PFSK-1 (cell line): ENCODE measurements around the gene ERGIC1.

ENCODE experiments used
- POLR2AphosphoS5 ChIP-seq: IDR thresholded peaks from 2 replicates; pipeline ENCODE4 v1.6.1; 2012; ENCODE audit warnings: low read depth, mild to moderate bottlenecking, control low read depth, low read length, moderate library complexity
- REST ChIP-seq, 2 experiments: IDR thresholded peaks; 2 replicates each; pipeline versions ENCODE4 v1.6.1 to v1.8.0; 2011 to 2012; ENCODE audit warnings: low read depth in 2 of 2, low read length in 2 of 2, control low read depth in 1 of 2, inconsistent platforms in 1 of 2, mild to moderate bottlenecking in 1 of 2, moderate library complexity in 1 of 2; ENCODE audit not compliant: insufficient read depth in 1 of 2
- SIN3A ChIP-seq: IDR thresholded peaks from 2 replicates; pipeline ENCODE4 v1.6.1; 2012; ENCODE audit warnings: mild to moderate bottlenecking, low read length, moderate library complexity, borderline replicate concordance; ENCODE audit not compliant: insufficient read depth

- TF ChIP-seq POLR2AphosphoS5 (no peak), SIN3A (no peak), REST (IDR thresholded peaks at IDR 0.05; ENCODE audit: insufficient read depth in 1 of 2, low read depth in 2 of 2, low read length in 2 of 2) (no peak)
Measured at GRCh38 chr5:172788771-172789686, 45.0 kb upstream of the ERGIC1 start.
